IPS-15b (cell line): ENCODE measurements around the gene ARRDC5.
"Not testable (repeated sequence)": the region's sequence is repeated elsewhere in the genome, so short reads cannot be mapped to it uniquely, and the experiment has no call there.

ENCODE experiments used
- H3K27me3 ChIP-seq: one replicate; pipeline ENCODE4 v1.6.1; 2013; ENCODE audit warnings: low read length; ENCODE audit not compliant: control insufficient read depth, insufficient read depth
- H3K36me3 ChIP-seq: one replicate; pipeline ENCODE4 v1.6.1; 2013; ENCODE audit warnings: low read length; ENCODE audit not compliant: control insufficient read depth, insufficient read depth
- H3K4me1 ChIP-seq: one replicate; pipeline ENCODE4 v1.6.1; 2013; ENCODE audit warnings: mild to moderate bottlenecking, low read length; ENCODE audit not compliant: control insufficient read depth, insufficient read depth
- H3K4me3 ChIP-seq: one replicate; pipeline ENCODE4 v1.5.1; 2013; ENCODE audit warnings: low read depth, low read length
- H3K9ac ChIP-seq: one replicate; pipeline ENCODE4 v1.6.1; 2013; ENCODE audit warnings: low read depth, mild to moderate bottlenecking, low read length
- H3K9me3 ChIP-seq: one replicate; pipeline ENCODE4 v1.6.1; 2013; ENCODE audit warnings: mild to moderate bottlenecking, low read length; ENCODE audit not compliant: control insufficient read depth, insufficient read depth

The ARRDC5 gene

GRCh38 chr19:4884993-4885392 lies 17.7 kb downstream of the ARRDC5 start:
- H3K27me3 ChIP-seq, H3K36me3 ChIP-seq, H3K4me1 ChIP-seq, H3K9ac ChIP-seq, H3K9me3 ChIP-seq, H3K4me3 ChIP-seq: not testable (repeated sequence)

GRCh38 chr19:4882874-4883273 lies 19.8 kb downstream of the ARRDC5 start:
- H3K4me1 ChIP-seq, H3K9me3 ChIP-seq, H3K9ac ChIP-seq, H3K4me3 ChIP-seq, H3K27me3 ChIP-seq, H3K36me3 ChIP-seq: not testable (repeated sequence)

GRCh38 chr19:4879041-4879440 lies 23.7 kb downstream of the ARRDC5 start:
- Histone ChIP-seq H3K36me3 (no peaks in the 10 kb centered on the region), H3K27me3 (no peaks in the 10 kb centered on the region), H3K4me3 (no peak overlapping the region), H3K4me1 (no peaks in the 10 kb centered on the region), H3K9me3 (no peaks in the 10 kb centered on the region), H3K9ac (no peak overlapping the region)

GRCh38 chr19:4878491-4878968 lies 24.2 kb downstream of the ARRDC5 start:
- Histone ChIP-seq H3K36me3 (no peaks in the 10 kb centered on the region), H3K9ac (no peak overlapping the region), H3K4me1 (no peaks in the 10 kb centered on the region), H3K27me3 (no peaks in the 10 kb centered on the region), H3K4me3 (no peak overlapping the region), H3K9me3 (no peaks in the 10 kb centered on the region)

GRCh38 chr19:4877753-4878490 lies 24.8 kb downstream of the ARRDC5 start:
- Histone ChIP-seq H3K4me3 (no peak overlapping the region), H3K4me1 (no peaks in the 10 kb centered on the region), H3K9ac (no peak overlapping the region)

GRCh38 chr19:4873930-4874329 lies 28.8 kb downstream of the ARRDC5 start:
- no peaks in the 10 kb centered on the region for H3K4me1 ChIP-seq
- no peaks in the 10 kb centered on the region for H3K27me3 ChIP-seq
- H3K36me3 ChIP-seq = no peaks in the 10 kb centered on the region
- H3K4me3 ChIP-seq = no peak overlapping the region
- no peak overlapping the region for H3K9ac ChIP-seq
- H3K9me3 ChIP-seq = no peaks in the 10 kb centered on the region

More at GRCh38 chr19:4877753-4878490, 24.8 kb downstream of the ARRDC5 start:
- Histone ChIP-seq H3K36me3 (no peaks in the 10 kb centered on the region), H3K9me3 (no peaks in the 10 kb centered on the region), H3K27me3 (no peaks in the 10 kb centered on the region)

GRCh38 chr19:4871711-4872110 lies 31.0 kb downstream of the ARRDC5 start:
- no peaks in the 10 kb centered on the region for H3K9me3 ChIP-seq
- H3K27me3 ChIP-seq = no peaks in the 10 kb centered on the region
- no peak overlapping the region for H3K9ac ChIP-seq
- H3K36me3 ChIP-seq = no peaks in the 10 kb centered on the region
- no peak overlapping the region for H3K4me3 ChIP-seq
- no peaks in the 10 kb centered on the region for H3K4me1 ChIP-seq

GRCh38 chr19:4870025-4870700 lies 32.5 kb downstream of the ARRDC5 start:
- Histone ChIP-seq H3K9me3 (no peaks in the 10 kb centered on the region), H3K4me3 (no peak overlapping the region), H3K36me3 (no peaks in the 10 kb centered on the region), H3K9ac (no peak overlapping the region), H3K4me1 (peaks cover 4% of the 10 kb centered on the region), H3K27me3 (no peaks in the 10 kb centered on the region)

- H3K36me3 ChIP-seq = no peaks in the 10 kb centered on the region
- no peaks in the 10 kb centered on the region for H3K9me3 ChIP-seq
- H3K4me3 ChIP-seq = no peak overlapping the region
- peaks cover 4% of the 10 kb centered on the region for H3K4me1 ChIP-seq
- H3K27me3 ChIP-seq = no peaks in the 10 kb centered on the region
- H3K9ac ChIP-seq = no peak overlapping the region
These were observed 34.3 kb downstream of the ARRDC5 start for GRCh38 chr19:4868286-4868834.

- Histone ChIP-seq H3K27me3 (no peaks in the 10 kb centered on the region), H3K36me3 (no peaks in the 10 kb centered on the region), H3K4me1 (peaks cover 4% of the 10 kb centered on the region), H3K9ac (peak within 1 kb of the TSS; percentile 76), H3K4me3 (peak within 1 kb of the TSS; percentile 82), H3K9me3 (no peaks in the 10 kb centered on the region)
These were observed 35.0 kb downstream of the ARRDC5 start, which contains the start of gene PLIN3 for GRCh38 chr19:4867534-4868285. Gene PLIN3, minus strand, starts transcription at chr19:4867667. Its CDS starts 6,273 bp downstream, at chr19:4861394.

- Histone ChIP-seq H3K9ac (peak overlapping the region; percentile 76), H3K4me1 (peaks cover 4% of the 10 kb centered on the region), H3K36me3 (peaks cover 5% of the 10 kb centered on the region)
These were observed 35.9 kb downstream of the ARRDC5 start for GRCh38 chr19:4866595-4867424.

More at GRCh38 chr19:4866595-4867424, 35.9 kb downstream of the ARRDC5 start:
- Histone ChIP-seq H3K9me3 (no peaks in the 10 kb centered on the region), H3K4me3 (peak overlapping the region; percentile 82), H3K27me3 (no peaks in the 10 kb centered on the region)
